HG02623 (cell line): Measurements from ENCODE around the gene ZFAND3.
"Not testable (repeated sequence)": the region's sequence is repeated elsewhere in the genome, so short reads cannot be mapped to it uniquely, and the experiment has no call there.

Source experiments
- ATAC-seq: cut with Tn5 transposase; IDR thresholded peaks from one replicate; pipeline ENCODE4 v1.9.1; 2021; ENCODE audit warnings: moderate library complexity; ENCODE audit not compliant: unreplicated experiment

The ZFAND3 gene

GRCh38 chr6:37930288-37930971 lies 110.9 kb downstream of the ZFAND3 start:
- ATAC-seq, result no peak

GRCh38 chr6:37931066-37931465 lies 111.5 kb downstream of the ZFAND3 start:
- no peak for ATAC-seq

GRCh38 chr6:37934276-37934675 lies 114.7 kb downstream of the ZFAND3 start:
- no peak for ATAC-seq

GRCh38 chr6:37936150-37936549 lies 116.6 kb downstream of the ZFAND3 start:
- ATAC-seq, result no peak

GRCh38 chr6:37936906-37937305 lies 117.4 kb downstream of the ZFAND3 start:
- ATAC-seq, result no peak

GRCh38 chr6:37938909-37939308 lies 119.4 kb downstream of the ZFAND3 start:
- ATAC-seq, result no peak

- ATAC-seq, result no peak
These were observed 120.7 kb downstream of the ZFAND3 start for GRCh38 chr6:37940074-37940847.

GRCh38 chr6:37941871-37942270 lies 122.3 kb downstream of the ZFAND3 start:
- ATAC-seq, result no peak

- ATAC-seq, result no peak
These were observed 123.3 kb downstream of the ZFAND3 start for GRCh38 chr6:37942606-37943376.

- no peak for ATAC-seq
These were observed 124.0 kb downstream of the ZFAND3 start for GRCh38 chr6:37943436-37944058.

GRCh38 chr6:37946057-37946456 lies 126.5 kb downstream of the ZFAND3 start:
- no peak for ATAC-seq

- no peak for ATAC-seq
These were observed 127.9 kb downstream of the ZFAND3 start for GRCh38 chr6:37947468-37947867.

- ATAC-seq, result not testable (repeated sequence)
These were observed 129.1 kb downstream of the ZFAND3 start for GRCh38 chr6:37948584-37948983.

- ATAC-seq, result no peak
These were observed 132.5 kb downstream of the ZFAND3 start for GRCh38 chr6:37952027-37952426.

- ATAC-seq, result no peak
These were observed 135.3 kb downstream of the ZFAND3 start for GRCh38 chr6:37954791-37955190.

GRCh38 chr6:37956711-37957275 lies 137.3 kb downstream of the ZFAND3 start:
- no peak for ATAC-seq

- ATAC-seq, result no peak
These were observed 139.5 kb downstream of the ZFAND3 start for GRCh38 chr6:37959061-37959460.

- ATAC-seq, result no peak
These were observed 140.8 kb downstream of the ZFAND3 start for GRCh38 chr6:37960139-37960935.

GRCh38 chr6:37962481-37963080 lies 143.1 kb downstream of the ZFAND3 start:
- not testable (repeated sequence) for ATAC-seq
